22Rv1 (cell line): ENCODE data around the gene AURKAIP1.
A peak's percentile ranks its signal among the peaks of the same experiment; 100 is the strongest.

ENCODE experiments used
- CTCF ChIP-seq: fragments of 450-650 bp; IDR thresholded peaks from 2 replicates; pipeline ENCODE4 v1.5.1; 2017; ENCODE audit warnings: mild to moderate bottlenecking
- ZFX ChIP-seq: fragments of 450-650 bp; IDR thresholded peaks from 2 replicates; pipeline ENCODE4 v1.6.1; 2017; ENCODE audit warnings: antibody characterized with exemption, borderline replicate concordance

GRCh38 chr1:1364266-1364665, 10.7 kb downstream of the AURKAIP1 start:
- TF ChIP-seq CTCF (peak; percentile 15; the same call in 1 of the 2 replicates), ZFX (no peak)
